ENCODE data around the gene LCORL. TPM values are rescaled to one million over a fixed set of nuclear protein-coding genes. Genes with fewer than 3 reads are reported as not detected.

LCORL gene
- total RNA-seq, 1 donor from 2014 or later: 12.6 TPM

- intact Hi-C loops (cut with DNase I): no loop called here
- DNase-seq (no peak), ATAC-seq (no peak)
- H3K4me1 ChIP-seq: no peaks in the 10 kb centered on the region
- H3K27me3 ChIP-seq: no peaks in the 10 kb centered on the region
- H3K9me3 ChIP-seq: no peaks in the 10 kb centered on the region
- no peak overlapping the region for H3K27ac ChIP-seq
- H3K4me3 ChIP-seq: no peak overlapping the region
- TF ChIP-seq, protein P1, sequence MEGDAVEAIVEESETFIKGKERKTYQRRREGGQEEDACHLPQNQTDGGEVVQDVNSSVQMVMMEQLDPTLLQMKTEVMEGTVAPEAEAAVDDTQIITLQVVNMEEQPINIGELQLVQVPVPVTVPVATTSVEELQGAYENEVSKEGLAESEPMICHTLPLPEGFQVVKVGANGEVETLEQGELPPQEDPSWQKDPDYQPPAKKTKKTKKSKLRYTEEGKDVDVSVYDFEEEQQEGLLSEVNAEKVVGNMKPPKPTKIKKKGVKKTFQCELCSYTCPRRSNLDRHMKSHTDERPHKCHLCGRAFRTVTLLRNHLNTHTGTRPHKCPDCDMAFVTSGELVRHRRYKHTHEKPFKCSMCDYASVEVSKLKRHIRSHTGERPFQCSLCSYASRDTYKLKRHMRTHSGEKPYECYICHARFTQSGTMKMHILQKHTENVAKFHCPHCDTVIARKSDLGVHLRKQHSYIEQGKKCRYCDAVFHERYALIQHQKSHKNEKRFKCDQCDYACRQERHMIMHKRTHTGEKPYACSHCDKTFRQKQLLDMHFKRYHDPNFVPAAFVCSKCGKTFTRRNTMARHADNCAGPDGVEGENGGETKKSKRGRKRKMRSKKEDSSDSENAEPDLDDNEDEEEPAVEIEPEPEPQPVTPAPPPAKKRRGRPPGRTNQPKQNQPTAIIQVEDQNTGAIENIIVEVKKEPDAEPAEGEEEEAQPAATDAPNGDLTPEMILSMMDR (IDR thresholded peaks at IDR 0.05): no peak
- H3K36me3 ChIP-seq: no peaks in the 10 kb centered on the region
Observed at GRCh38 chr4:17964576-17964975, 57.0 kb downstream of the LCORL start.

- ATAC-seq: no peak
Observed at GRCh38 chr4:17962171-17962570, 59.4 kb downstream of the LCORL start.

GRCh38 chr4:17961249-17961648 lies 60.3 kb downstream of the LCORL start:
- Histone ChIP-seq H3K9me3 (no peaks in the 10 kb centered on the region), H3K4me1 (no peaks in the 10 kb centered on the region), H3K36me3 (no peaks in the 10 kb centered on the region), H3K27ac (no peak overlapping the region), H3K27me3 (no peaks in the 10 kb centered on the region), H3K4me3 (no peak overlapping the region)
- intact Hi-C loops (cut with DNase I): no loop called here
- no peak for DNase-seq
- TF ChIP-seq, protein P1 (IDR thresholded peaks at IDR 0.05): no peak
- ATAC-seq: no peak

More at GRCh38 chr4:17962171-17962570, 59.4 kb downstream of the LCORL start:
- H3K4me1 ChIP-seq: no peaks in the 10 kb centered on the region
- H3K27me3 ChIP-seq: no peaks in the 10 kb centered on the region
- TF ChIP-seq, protein P1 (IDR thresholded peaks at IDR 0.05): no peak
- DNase-seq: no peak
- H3K27ac ChIP-seq: no peak overlapping the region
- intact Hi-C loops (cut with DNase I): no loop called here
- H3K4me3 ChIP-seq: no peak overlapping the region
- H3K36me3 ChIP-seq: no peaks in the 10 kb centered on the region
- H3K9me3 ChIP-seq: no peaks in the 10 kb centered on the region

GRCh38 chr4:17958181-17958580 lies 63.4 kb downstream of the LCORL start:
- Histone ChIP-seq H3K4me3 (no peak overlapping the region), H3K36me3 (no peaks in the 10 kb centered on the region), H3K9me3 (no peaks in the 10 kb centered on the region), H3K27ac (no peak overlapping the region), H3K4me1 (no peaks in the 10 kb centered on the region), H3K27me3 (no peaks in the 10 kb centered on the region)
- ATAC-seq (no peak), DNase-seq (no peak)
- intact Hi-C loops (cut with DNase I): no loop called here
- TF ChIP-seq, protein P1 (IDR thresholded peaks at IDR 0.05): no peak

DNA sequence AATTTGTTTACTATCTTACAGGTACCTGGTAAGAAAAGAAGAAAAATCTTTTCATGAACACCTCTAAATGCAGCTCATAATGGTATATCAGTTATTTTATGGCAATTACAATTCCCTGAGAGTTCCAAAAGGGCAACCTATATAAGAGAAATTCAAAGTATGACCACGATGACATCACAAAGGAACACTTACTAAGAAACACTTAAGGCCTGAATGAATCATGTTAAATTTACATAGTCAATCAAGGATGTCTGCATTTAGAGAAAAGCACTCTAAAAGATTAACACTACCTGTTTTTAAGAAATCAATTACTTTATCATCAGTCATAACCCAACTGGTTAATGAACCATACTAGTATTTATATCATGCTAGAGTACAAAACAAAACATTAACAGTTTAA lies 63.9 kb downstream of the LCORL start:
- H3K27me3 ChIP-seq: no peaks in the 10 kb centered on the region
- H3K9me3 ChIP-seq: no peaks in the 10 kb centered on the region
- TF ChIP-seq, protein P1 (IDR thresholded peaks at IDR 0.05): no peak
- no peak overlapping the region for H3K27ac ChIP-seq
- no peaks in the 10 kb centered on the region for H3K36me3 ChIP-seq
- H3K4me3 ChIP-seq: no peak overlapping the region
- intact Hi-C loops (cut with DNase I): no loop called here
- no peaks in the 10 kb centered on the region for H3K4me1 ChIP-seq
- DNase-seq (no peak), ATAC-seq (no peak)

DNA sequence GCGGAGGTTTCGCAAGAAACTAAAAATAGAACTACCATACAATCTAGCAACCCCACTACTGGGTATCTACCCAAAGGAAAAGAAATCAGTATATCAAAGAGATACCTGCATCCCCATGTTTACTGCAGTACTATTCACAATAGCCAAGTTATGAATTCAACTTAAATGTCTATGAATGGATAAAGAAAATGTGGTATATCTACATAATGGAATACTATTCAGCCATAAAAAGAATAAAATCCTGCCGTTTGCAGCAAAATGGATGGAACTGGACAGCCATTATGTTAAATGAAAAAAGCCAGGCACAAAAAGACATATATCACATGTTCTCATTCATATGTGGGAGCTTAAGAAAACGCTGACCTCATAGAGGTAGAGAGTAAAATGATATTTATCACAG lies 65.3 kb downstream of the LCORL start:
- ATAC-seq: no peak
- H3K4me3 ChIP-seq: no peak overlapping the region
- TF ChIP-seq, protein P1 (IDR thresholded peaks at IDR 0.05): no peak
- H3K27me3 ChIP-seq: no peaks in the 10 kb centered on the region
- no peaks in the 10 kb centered on the region for H3K9me3 ChIP-seq
- H3K27ac ChIP-seq: no peak overlapping the region
- intact Hi-C loops (cut with DNase I): no loop called here
- DNase-seq: no peak
- H3K36me3 ChIP-seq: no peaks in the 10 kb centered on the region
- no peaks in the 10 kb centered on the region for H3K4me1 ChIP-seq

Measured in upper lobe of right lung (tissue), 1 donor.